Stimulated activated CD8-positive, alpha-beta memory T cell treated with anti-CD3 and anti-CD28 coated beads, Interleukin-15, amount 100 ng/mL, for 24 hours (primary cell): ENCODE measurements around the gene KIF1A.
"Not testable (repeated sequence)": the region's sequence is repeated elsewhere in the genome, so short reads cannot be mapped to it uniquely, and the experiment has no call there.

ENCODE experiments used
- DNase-seq: peaks from one replicate; pipeline ENCODE4 v3.0.0-alpha.2; 2020; ENCODE audit warnings: low read depth

The KIF1A gene

GRCh38 chr2:240685771-240686371, 134.1 kb downstream of the KIF1A start:
- DNase-seq, result no peak

- DNase-seq, result not testable (repeated sequence)
Observed at GRCh38 chr2:240683980-240684728, 135.9 kb downstream of the KIF1A start.

GRCh38 chr2:240683329-240683979, 136.6 kb downstream of the KIF1A start:
- DNase-seq, result not testable (repeated sequence)

GRCh38 chr2:240682431-240683224, 137.4 kb downstream of the KIF1A start, which contains the start of gene AQP12B:
Gene AQP12B, minus strand, starts transcription at chr2:240682885. Its CDS starts 48 bp downstream, at chr2:240682837.
- DNase-seq, result not testable (repeated sequence)

- DNase-seq, result not testable (repeated sequence)
Observed at GRCh38 chr2:240680185-240680584, 139.8 kb downstream of the KIF1A start.

- DNase-seq, result not testable (repeated sequence)
Observed at GRCh38 chr2:240678909-240679308, 141.1 kb downstream of the KIF1A start.

- not testable (repeated sequence) for DNase-seq
Observed at GRCh38 chr2:240678043-240678442, 142.0 kb downstream of the KIF1A start.

GRCh38 chr2:240675345-240675744, 144.7 kb downstream of the KIF1A start:
- not testable (repeated sequence) for DNase-seq

- not testable (repeated sequence) for DNase-seq
Observed at GRCh38 chr2:240674461-240675184, 145.4 kb downstream of the KIF1A start.

GRCh38 chr2:240672701-240673190, 147.3 kb downstream of the KIF1A start:
- no peak for DNase-seq

- no peak for DNase-seq
Observed at GRCh38 chr2:240672076-240672700, 147.8 kb downstream of the KIF1A start.

- DNase-seq, result no peak
Observed at GRCh38 chr2:240670950-240671349, 149.1 kb downstream of the KIF1A start.

GRCh38 chr2:240670402-240670801, 149.6 kb downstream of the KIF1A start:
- no peak for DNase-seq

- DNase-seq, result no peak
Observed at GRCh38 chr2:240664622-240665021, 155.4 kb downstream of the KIF1A start.
